SH-SY5Y (cell line): ENCODE data around the gene PCDH9.

Source experiments
- GATA2 ChIP-seq: IDR thresholded peaks from 2 replicates; pipeline ENCODE4 v1.6.1; 2011; ENCODE audit warnings: mild to moderate bottlenecking, low read depth, low read length
- GATA3 ChIP-seq: IDR thresholded peaks from 2 replicates; pipeline ENCODE4 v1.6.1; 2011; ENCODE audit warnings: low read depth, mild to moderate bottlenecking, low read length, moderate library complexity

DNA sequence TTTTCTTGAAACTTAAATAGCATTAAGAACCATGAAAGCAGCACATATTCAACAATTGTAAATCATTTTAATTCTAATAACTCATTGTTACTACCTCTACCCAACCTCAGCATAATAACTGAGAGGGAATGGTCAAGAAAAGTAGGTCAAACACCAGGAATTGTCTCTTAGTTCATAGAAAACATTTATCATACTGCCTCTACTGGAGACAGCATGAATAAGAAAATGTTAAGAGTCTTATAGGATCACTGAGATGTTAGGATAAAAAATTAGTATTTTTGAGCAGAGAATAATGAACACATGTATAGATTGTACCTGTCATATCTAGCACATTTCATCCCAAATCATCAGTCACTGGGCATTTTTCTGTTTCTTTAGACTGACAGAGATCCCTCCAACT is 515.3 kb downstream of the PCDH9 start:
- TF ChIP-seq GATA2: no peak
- no peak for TF ChIP-seq GATA3
